ENCODE results near the gene CHD1L. TPM values are rescaled to one million over a fixed set of nuclear protein-coding genes. Genes with fewer than 3 reads are reported as not detected.
A peak's percentile ranks its signal among the peaks of the same experiment; 100 is the strongest.
"Not testable (repeated sequence)": the region's sequence is repeated elsewhere in the genome, so short reads cannot be mapped to it uniquely, and the experiment has no call there.

CHD1L gene
- total RNA-seq, 1 donor from 2014 or later = 80.3 TPM

GRCh38 chr1:147238925-147239820 lies 3.3 kb upstream of the CHD1L start:
- peaks cover 7% of the 10 kb centered on the region for H3K36me3 Mint-ChIP-seq (ENCODE audit: low read depth)
- no peak overlapping the region for H3K27ac Mint-ChIP-seq
- no peaks in the 10 kb centered on the region for H3K9me3 Mint-ChIP-seq
- intact Hi-C loops (cut with micrococcal nuclease) = no loop called here
- H3K27me3 Mint-ChIP-seq = peaks cover 9% of the 10 kb centered on the region
- H3K4me3 Mint-ChIP-seq = no peak overlapping the region
- no peak for DNase-seq
- H3K4me1 Mint-ChIP-seq = peaks cover 13% of the 10 kb centered on the region

GRCh38 chr1:147240131-147240721 lies 2.3 kb upstream of the CHD1L start:
- H3K9me3 Mint-ChIP-seq, H3K27me3 Mint-ChIP-seq: not testable (repeated sequence)

DNA sequence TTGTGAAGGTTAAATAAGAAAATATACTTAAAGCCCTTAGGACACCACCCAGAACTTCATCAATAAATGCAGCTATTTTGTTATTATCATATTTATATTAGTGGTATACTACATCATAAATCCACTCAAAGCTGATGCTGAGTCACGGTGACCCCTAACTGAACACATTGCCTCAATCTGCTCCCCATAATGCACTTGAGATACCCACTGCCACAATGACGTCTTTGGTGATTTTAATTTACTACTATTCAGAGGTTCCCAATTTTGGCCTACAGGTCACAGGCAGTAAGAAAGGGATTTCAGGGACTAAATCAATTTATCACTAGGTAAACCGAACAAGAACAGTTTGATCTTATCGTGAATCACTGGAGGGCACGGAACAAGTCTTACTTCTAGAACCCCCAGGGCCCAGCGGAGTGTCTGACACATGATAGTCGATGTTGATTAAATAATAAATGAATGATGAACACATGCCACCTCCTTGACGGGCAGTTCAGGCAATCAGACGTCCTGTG lies 493 bp upstream of the CHD1L start:
- intact Hi-C loops (cut with micrococcal nuclease) = loop anchor here (1.0 to 10.0 kb wide), 4 partner anchors 17 to 1093 kb away; partner anchors contain the start of genes FMO5 and PRKAB2
- peaks cover 11% of the 10 kb centered on the region for H3K36me3 Mint-ChIP-seq (ENCODE audit: low read depth)
- peaks cover 8% of the 10 kb centered on the region for H3K27me3 Mint-ChIP-seq
- peak overlapping the region; percentile 88 for H3K27ac Mint-ChIP-seq
- H3K4me1 Mint-ChIP-seq = peaks cover 28% of the 10 kb centered on the region
- H3K4me3 Mint-ChIP-seq = peak overlapping the region; percentile 84
- no peaks in the 10 kb centered on the region for H3K9me3 Mint-ChIP-seq
- no peak for DNase-seq

More at GRCh38 chr1:147240131-147240721, 2.3 kb upstream of the CHD1L start:
- intact Hi-C loops (cut with micrococcal nuclease) = loop anchor here (10.0 kb wide), 1 partner anchor 1095 kb away; no protein-coding TSS in a partner anchor
- peaks cover 19% of the 10 kb centered on the region for H3K4me1 Mint-ChIP-seq
- H3K4me3 Mint-ChIP-seq; H3K27ac Mint-ChIP-seq; DNase-seq; H3K36me3 Mint-ChIP-seq (ENCODE audit: low read depth): not testable (repeated sequence)

- intact Hi-C loops (cut with micrococcal nuclease) = loop anchor here (10.0 kb wide), 1 partner anchor 1092 kb away; no protein-coding TSS in a partner anchor
- peak overlapping the region; percentile 84 for H3K4me3 Mint-ChIP-seq
- no peaks in the 10 kb centered on the region for H3K9me3 Mint-ChIP-seq
- peaks cover 18% of the 10 kb centered on the region for H3K36me3 Mint-ChIP-seq (ENCODE audit: low read depth)
- peaks cover 38% of the 10 kb centered on the region for H3K4me1 Mint-ChIP-seq
- peak overlapping the region; percentile 86 for H3K27ac Mint-ChIP-seq
- peak; percentile 81 for DNase-seq
- H3K27me3 Mint-ChIP-seq = peaks cover 4% of the 10 kb centered on the region
Measured at GRCh38 chr1:147243228-147243685, 773 bp downstream of the CHD1L start.

- H3K36me3 Mint-ChIP-seq (ENCODE audit: low read depth) = peaks cover 18% of the 10 kb centered on the region
- H3K4me1 Mint-ChIP-seq = peaks cover 38% of the 10 kb centered on the region
- no peaks in the 10 kb centered on the region for H3K9me3 Mint-ChIP-seq
- intact Hi-C loops (cut with micrococcal nuclease) = loop anchor here (10.0 kb wide), 1 partner anchor 1091 kb away; no protein-coding TSS in a partner anchor
- peak overlapping the region; percentile 84 for H3K4me3 Mint-ChIP-seq
- H3K27ac Mint-ChIP-seq = peak overlapping the region; percentile 86
- DNase-seq = no peak
- H3K27me3 Mint-ChIP-seq = peaks cover 4% of the 10 kb centered on the region
Measured at GRCh38 chr1:147243841-147244240, 1.4 kb downstream of the CHD1L start.

- Mint-ChIP-seq H3K9me3 (no peaks in the 10 kb centered on the region), H3K4me3 (no peak overlapping the region), H3K36me3 (ENCODE audit: low read depth) (peaks cover 18% of the 10 kb centered on the region), H3K27me3 (no peaks in the 10 kb centered on the region), H3K27ac (no peak overlapping the region), H3K4me1 (peaks cover 44% of the 10 kb centered on the region)
- no peak for DNase-seq
- intact Hi-C loops (cut with micrococcal nuclease) = loop anchor here (10.0 kb wide), 1 partner anchor 1090 kb away; no protein-coding TSS in a partner anchor
Measured at GRCh38 chr1:147245129-147245528, 2.6 kb downstream of the CHD1L start.

DNA sequence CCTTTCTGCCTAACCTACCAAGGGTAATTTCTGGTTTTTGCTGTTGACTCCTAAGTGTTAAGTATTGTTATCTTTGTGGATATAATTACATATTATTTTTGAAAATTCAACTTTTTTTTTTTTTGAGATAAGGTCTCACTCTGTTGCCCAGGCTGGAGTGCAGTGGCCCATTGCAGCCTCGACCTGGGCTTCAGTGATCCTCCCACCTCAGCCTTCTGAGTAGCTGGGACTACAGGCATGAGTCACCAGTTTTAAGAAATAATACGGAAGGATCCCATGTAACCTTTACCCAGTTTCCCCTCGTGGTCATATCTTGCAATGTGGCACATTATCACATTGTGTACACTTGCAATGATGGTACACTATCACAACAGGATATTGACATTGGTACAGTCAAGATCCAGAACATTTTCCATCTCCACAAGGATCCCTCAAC lies 3.1 kb downstream of the CHD1L start:
- no peaks in the 10 kb centered on the region for H3K9me3 Mint-ChIP-seq
- H3K4me3 Mint-ChIP-seq = peak overlapping the region; percentile 2
- H3K27ac Mint-ChIP-seq = no peak overlapping the region
- intact Hi-C loops (cut with micrococcal nuclease) = loop anchor here (10.0 kb wide), 1 partner anchor 1089 kb away; no protein-coding TSS in a partner anchor
- H3K4me1 Mint-ChIP-seq = peaks cover 48% of the 10 kb centered on the region
- no peak for DNase-seq
- H3K27me3 Mint-ChIP-seq = no peaks in the 10 kb centered on the region
- peaks cover 18% of the 10 kb centered on the region for H3K36me3 Mint-ChIP-seq (ENCODE audit: low read depth)

DNA sequence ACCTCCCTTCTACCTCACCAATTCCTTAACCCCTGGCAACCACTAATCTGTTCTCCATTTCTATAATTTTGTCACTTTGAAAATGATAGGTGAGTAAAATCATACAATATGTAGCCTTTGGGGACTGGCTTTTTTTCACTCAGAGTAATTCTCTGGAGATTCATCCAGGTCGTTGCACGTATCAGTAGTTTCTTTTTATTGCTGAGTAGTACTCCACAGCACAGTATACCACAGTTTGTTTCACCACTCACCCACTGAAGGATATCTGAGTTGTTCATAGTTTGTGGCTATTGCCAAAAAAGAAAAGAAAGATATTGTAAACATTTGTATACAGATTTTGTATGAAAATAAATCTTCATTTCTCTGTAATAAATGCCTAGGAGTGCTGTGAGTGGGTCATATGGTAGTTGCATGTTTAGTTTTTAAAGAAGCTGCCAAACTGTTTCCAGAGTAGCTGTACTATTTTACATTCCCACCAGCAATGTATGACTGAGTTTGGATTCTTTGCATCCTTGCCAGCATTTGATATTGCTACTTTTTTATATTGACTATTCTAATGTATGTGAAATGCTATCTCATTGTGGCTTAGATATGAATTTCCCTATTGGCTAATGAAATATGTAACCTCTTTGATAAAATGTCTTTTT lies 3.7 kb downstream of the CHD1L start:
- Mint-ChIP-seq H3K27ac (no peak overlapping the region), H3K4me3 (peak overlapping the region; percentile 2), H3K27me3 (no peaks in the 10 kb centered on the region), H3K4me1 (peaks cover 51% of the 10 kb centered on the region), H3K9me3 (no peaks in the 10 kb centered on the region), H3K36me3 (ENCODE audit: low read depth) (peaks cover 18% of the 10 kb centered on the region)
- intact Hi-C loops (cut with micrococcal nuclease) = loop anchor here (10.0 kb wide), 1 partner anchor 1089 kb away; no protein-coding TSS in a partner anchor
- DNase-seq = no peak

GRCh38 chr1:147246910-147247655 lies 4.6 kb downstream of the CHD1L start:
- Mint-ChIP-seq H3K4me3 (peak overlapping the region; percentile 2), H3K36me3 (ENCODE audit: low read depth) (peaks cover 20% of the 10 kb centered on the region), H3K4me1 (peaks cover 52% of the 10 kb centered on the region), H3K9me3 (no peaks in the 10 kb centered on the region), H3K27ac (no peak overlapping the region), H3K27me3 (no peaks in the 10 kb centered on the region)
- intact Hi-C loops (cut with micrococcal nuclease) = loop anchor here (10.0 kb wide), 1 partner anchor 1088 kb away; no protein-coding TSS in a partner anchor
- DNase-seq = no peak

- intact Hi-C loops (cut with micrococcal nuclease) = loop anchor here (10.0 kb wide), 1 partner anchor 1087 kb away; no protein-coding TSS in a partner anchor
- H3K27ac Mint-ChIP-seq = no peak overlapping the region
- H3K4me1 Mint-ChIP-seq = peaks cover 49% of the 10 kb centered on the region
- H3K9me3 Mint-ChIP-seq = no peaks in the 10 kb centered on the region
- peaks cover 26% of the 10 kb centered on the region for H3K36me3 Mint-ChIP-seq (ENCODE audit: low read depth)
- no peak for DNase-seq
- H3K27me3 Mint-ChIP-seq = no peaks in the 10 kb centered on the region
- H3K4me3 Mint-ChIP-seq = no peak overlapping the region
Measured at GRCh38 chr1:147247656-147248238, 5.3 kb downstream of the CHD1L start.

DNA sequence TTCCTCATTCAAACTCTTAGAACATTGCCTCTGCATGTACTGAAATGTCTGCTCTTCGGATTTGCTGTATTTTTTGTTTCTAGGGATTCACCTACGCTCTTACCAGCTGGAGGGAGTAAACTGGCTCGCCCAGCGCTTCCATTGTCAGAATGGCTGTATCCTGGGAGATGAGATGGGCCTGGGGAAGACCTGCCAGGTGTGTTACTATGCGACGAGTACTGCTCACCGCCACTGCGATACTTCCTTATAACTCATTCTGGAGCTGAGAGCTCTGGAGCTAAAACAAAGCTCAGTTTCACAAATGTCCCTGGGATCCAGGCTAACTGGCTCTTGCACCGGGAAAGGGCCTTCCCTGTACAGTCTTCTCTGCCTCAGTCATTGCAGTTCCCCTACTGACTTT lies 10.1 kb downstream of the CHD1L start:
- Mint-ChIP-seq H3K9me3 (no peaks in the 10 kb centered on the region), H3K27ac (no peak overlapping the region), H3K4me3 (no peak overlapping the region), H3K27me3 (no peaks in the 10 kb centered on the region), H3K36me3 (ENCODE audit: low read depth) (peaks cover 42% of the 10 kb centered on the region), H3K4me1 (peaks cover 21% of the 10 kb centered on the region)
- intact Hi-C loops (cut with micrococcal nuclease) = no loop called here
- DNase-seq = no peak

- H3K9me3 Mint-ChIP-seq = no peaks in the 10 kb centered on the region
- peaks cover 8% of the 10 kb centered on the region for H3K4me1 Mint-ChIP-seq
- DNase-seq = no peak
- intact Hi-C loops (cut with micrococcal nuclease) = no loop called here
- H3K27me3 Mint-ChIP-seq = no peaks in the 10 kb centered on the region
- H3K27ac Mint-ChIP-seq = no peak overlapping the region
- peaks cover 61% of the 10 kb centered on the region for H3K36me3 Mint-ChIP-seq (ENCODE audit: low read depth)
- H3K4me3 Mint-ChIP-seq = no peak overlapping the region
Measured at GRCh38 chr1:147260956-147261355, 18.5 kb downstream of the CHD1L start.

All from activated CD4-positive, alpha-beta T cell treated with anti-CD3 and anti-CD28 coated beads, Interleukin-2, amount 10 ng/mL, durations not matched to agents 24 days and 14 days (primary cell).